ENCODE data around the gene STK35.

DNA sequence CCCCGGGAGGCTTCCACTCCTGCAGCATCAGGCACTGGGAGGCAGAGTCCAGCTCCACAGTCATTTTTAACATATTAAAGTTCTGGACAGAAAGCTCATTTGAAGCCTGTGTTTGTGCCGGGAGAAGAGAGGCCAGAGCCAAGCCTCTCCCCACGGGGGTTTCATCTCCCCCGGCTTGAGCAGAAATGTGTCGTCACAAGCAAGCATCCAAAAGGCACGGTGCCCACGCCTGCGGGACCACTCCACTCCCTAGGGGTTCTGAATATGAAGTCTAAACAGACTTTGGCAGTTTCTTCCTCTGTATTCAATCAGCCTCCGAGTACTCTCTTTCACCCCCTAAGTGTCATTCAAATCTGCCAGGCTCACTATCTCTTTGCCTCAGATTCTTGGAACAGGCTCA is 75.3 kb downstream of the STK35 start:
- TF ChIP-seq FOXP2 (optimal IDR thresholded peaks at IDR 0.05; ENCODE audit: control extremely low read depth, extremely low read length, insufficient read depth) = no peak
- no peak for TF ChIP-seq POLR2AphosphoS5 (IDR thresholded peaks at IDR 0.05; ENCODE audit: borderline replicate concordance, low read depth, low read length)
- TF ChIP-seq EZH2 (IDR thresholded peaks at IDR 0.05) = no peak

All from SK-N-MC (cell line).